Ishikawa (cell line): Measurements from ENCODE around the gene GPR32.

Source experiments
- CEBPB ChIP-seq: IDR thresholded peaks from 2 replicates; pipeline ENCODE4 v1.6.1; 2012
- CREB1 ChIP-seq: IDR thresholded peaks from 2 replicates; pipeline ENCODE4 v1.6.1; 2012; ENCODE audit warnings: low read depth
- EGR1 ChIP-seq: IDR thresholded peaks from 2 replicates; pipeline ENCODE4 v1.6.1; 2012
- EP300 ChIP-seq: IDR thresholded peaks from 2 replicates; pipeline ENCODE4 v1.6.1; 2012; ENCODE audit warnings: borderline replicate concordance
- FOXM1 ChIP-seq: IDR thresholded peaks from 2 replicates; pipeline ENCODE4 v1.6.1; 2012; ENCODE audit warnings: low read depth, borderline replicate concordance
- NFIC ChIP-seq: IDR thresholded peaks from 2 replicates; pipeline ENCODE4 v1.6.1; 2012
- RAD21 ChIP-seq: IDR thresholded peaks from 2 replicates; pipeline ENCODE4 v1.6.1; 2012; ENCODE audit warnings: low read depth
- TAF1 ChIP-seq: IDR thresholded peaks from 2 replicates; pipeline ENCODE4 v1.6.1; 2012; ENCODE audit warnings: low read depth, mild to moderate bottlenecking
- TCF12 ChIP-seq: IDR thresholded peaks from 2 replicates; pipeline ENCODE4 v1.6.1; 2012; ENCODE audit warnings: low read depth
- TEAD4 ChIP-seq: IDR thresholded peaks from 2 replicates; pipeline ENCODE4 v1.6.1; 2012
- YY1 ChIP-seq: IDR thresholded peaks from 2 replicates; pipeline ENCODE4 v1.6.1; 2012; ENCODE audit warnings: low read depth
- ZBTB7A ChIP-seq: IDR thresholded peaks from 2 replicates; pipeline ENCODE4 v1.6.1; 2012; ENCODE audit warnings: low read depth
- TF ChIP-seq, protein P1 (sequence below): IDR thresholded peaks from 2 replicates; pipeline ENCODE4 v1.6.1; 2012; ENCODE audit warnings: low read depth, mild to moderate bottlenecking
- TF ChIP-seq, protein P2 (sequence below): IDR thresholded peaks from 2 replicates; pipeline ENCODE4 v1.6.1; 2012
- TF ChIP-seq, protein P3 (sequence below): IDR thresholded peaks from 2 replicates; pipeline ENCODE4 v1.6.1; 2012

Gene GPR32

DNA sequence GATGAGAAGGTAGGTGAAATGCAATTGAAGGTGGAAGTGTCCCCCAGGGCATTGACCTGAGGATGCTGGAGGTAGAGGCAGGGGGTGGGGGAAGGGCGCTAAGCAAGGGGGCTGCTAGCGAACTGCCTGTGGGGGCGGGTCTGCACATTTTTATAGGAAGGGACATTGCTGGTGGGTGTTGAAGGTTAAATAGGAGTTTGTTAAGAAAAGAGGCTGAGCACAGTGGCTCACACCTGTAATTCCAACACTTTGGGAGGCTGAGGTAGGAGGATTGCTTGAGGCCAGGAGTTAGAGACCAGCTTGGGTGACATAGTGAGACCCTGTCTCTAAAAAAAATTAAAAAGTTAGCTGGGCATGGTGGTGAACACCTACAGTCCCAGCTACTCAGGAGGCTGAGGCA, 14.4 kb downstream of the GPR32 start:
- no peak for TF ChIP-seq ZBTB7A
- no peak for TF ChIP-seq EGR1
- TF ChIP-seq, protein P1, sequence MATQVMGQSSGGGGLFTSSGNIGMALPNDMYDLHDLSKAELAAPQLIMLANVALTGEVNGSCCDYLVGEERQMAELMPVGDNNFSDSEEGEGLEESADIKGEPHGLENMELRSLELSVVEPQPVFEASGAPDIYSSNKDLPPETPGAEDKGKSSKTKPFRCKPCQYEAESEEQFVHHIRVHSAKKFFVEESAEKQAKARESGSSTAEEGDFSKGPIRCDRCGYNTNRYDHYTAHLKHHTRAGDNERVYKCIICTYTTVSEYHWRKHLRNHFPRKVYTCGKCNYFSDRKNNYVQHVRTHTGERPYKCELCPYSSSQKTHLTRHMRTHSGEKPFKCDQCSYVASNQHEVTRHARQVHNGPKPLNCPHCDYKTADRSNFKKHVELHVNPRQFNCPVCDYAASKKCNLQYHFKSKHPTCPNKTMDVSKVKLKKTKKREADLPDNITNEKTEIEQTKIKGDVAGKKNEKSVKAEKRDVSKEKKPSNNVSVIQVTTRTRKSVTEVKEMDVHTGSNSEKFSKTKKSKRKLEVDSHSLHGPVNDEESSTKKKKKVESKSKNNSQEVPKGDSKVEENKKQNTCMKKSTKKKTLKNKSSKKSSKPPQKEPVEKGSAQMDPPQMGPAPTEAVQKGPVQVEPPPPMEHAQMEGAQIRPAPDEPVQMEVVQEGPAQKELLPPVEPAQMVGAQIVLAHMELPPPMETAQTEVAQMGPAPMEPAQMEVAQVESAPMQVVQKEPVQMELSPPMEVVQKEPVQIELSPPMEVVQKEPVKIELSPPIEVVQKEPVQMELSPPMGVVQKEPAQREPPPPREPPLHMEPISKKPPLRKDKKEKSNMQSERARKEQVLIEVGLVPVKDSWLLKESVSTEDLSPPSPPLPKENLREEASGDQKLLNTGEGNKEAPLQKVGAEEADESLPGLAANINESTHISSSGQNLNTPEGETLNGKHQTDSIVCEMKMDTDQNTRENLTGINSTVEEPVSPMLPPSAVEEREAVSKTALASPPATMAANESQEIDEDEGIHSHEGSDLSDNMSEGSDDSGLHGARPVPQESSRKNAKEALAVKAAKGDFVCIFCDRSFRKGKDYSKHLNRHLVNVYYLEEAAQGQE = no peak
- no peak for TF ChIP-seq EP300
- TF ChIP-seq CREB1 = no peak

DNA sequence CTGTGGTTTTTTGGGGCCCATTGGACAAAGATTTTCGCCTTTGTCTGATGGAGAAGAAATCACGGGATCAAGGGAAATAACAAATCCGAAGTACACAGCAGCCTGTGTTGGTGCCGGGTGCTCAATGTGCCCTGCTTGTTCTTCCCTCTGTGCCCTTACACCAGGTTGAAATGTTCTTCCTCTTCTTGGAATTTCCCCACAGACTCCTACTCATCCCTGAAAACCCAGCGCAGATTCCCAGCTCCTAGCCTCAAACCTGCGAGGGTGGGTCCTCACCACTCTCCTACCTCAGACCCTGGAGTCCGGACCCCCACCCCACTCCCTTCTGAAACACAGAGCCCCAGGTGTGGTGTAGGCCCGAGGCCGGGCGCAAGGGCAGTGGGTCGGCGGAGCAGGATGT, 15.1 kb downstream of the GPR32 start:
- TF ChIP-seq CEBPB (no peak), ZBTB7A (no peak), FOXM1 (no peak), NFIC (no peak), TCF12 (no peak), EGR1 (no peak), EP300 (no peak)

- TF ChIP-seq, protein P2, sequence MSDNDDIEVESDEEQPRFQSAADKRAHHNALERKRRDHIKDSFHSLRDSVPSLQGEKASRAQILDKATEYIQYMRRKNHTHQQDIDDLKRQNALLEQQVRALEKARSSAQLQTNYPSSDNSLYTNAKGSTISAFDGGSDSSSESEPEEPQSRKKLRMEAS = no peak
- no peak for TF ChIP-seq TCF12
- no peak for TF ChIP-seq CEBPB
- no peak for TF ChIP-seq TEAD4
- TF ChIP-seq, protein P3, sequence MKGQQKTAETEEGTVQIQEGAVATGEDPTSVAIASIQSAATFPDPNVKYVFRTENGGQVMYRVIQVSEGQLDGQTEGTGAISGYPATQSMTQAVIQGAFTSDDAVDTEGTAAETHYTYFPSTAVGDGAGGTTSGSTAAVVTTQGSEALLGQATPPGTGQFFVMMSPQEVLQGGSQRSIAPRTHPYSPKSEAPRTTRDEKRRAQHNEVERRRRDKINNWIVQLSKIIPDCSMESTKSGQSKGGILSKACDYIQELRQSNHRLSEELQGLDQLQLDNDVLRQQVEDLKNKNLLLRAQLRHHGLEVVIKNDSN = no peak
- TF ChIP-seq YY1 = no peak
- TF ChIP-seq, protein P1 = no peak
- TF ChIP-seq FOXM1 = no peak
- TF ChIP-seq ZBTB7A = no peak
- TF ChIP-seq EP300 = no peak
- TF ChIP-seq EGR1 = no peak
Measured at GRCh38 chr19:50790396-50790795, 20.1 kb downstream of the GPR32 start, which contains the start of gene ACP4. ACP4 (plus strand) TSS chr19:50790415; CDS start chr19:50790415, 0 bp downstream.

- TF ChIP-seq FOXM1 = no peak
Measured at GRCh38 chr19:50790922-50791467, 20.7 kb downstream of the GPR32 start.

DNA sequence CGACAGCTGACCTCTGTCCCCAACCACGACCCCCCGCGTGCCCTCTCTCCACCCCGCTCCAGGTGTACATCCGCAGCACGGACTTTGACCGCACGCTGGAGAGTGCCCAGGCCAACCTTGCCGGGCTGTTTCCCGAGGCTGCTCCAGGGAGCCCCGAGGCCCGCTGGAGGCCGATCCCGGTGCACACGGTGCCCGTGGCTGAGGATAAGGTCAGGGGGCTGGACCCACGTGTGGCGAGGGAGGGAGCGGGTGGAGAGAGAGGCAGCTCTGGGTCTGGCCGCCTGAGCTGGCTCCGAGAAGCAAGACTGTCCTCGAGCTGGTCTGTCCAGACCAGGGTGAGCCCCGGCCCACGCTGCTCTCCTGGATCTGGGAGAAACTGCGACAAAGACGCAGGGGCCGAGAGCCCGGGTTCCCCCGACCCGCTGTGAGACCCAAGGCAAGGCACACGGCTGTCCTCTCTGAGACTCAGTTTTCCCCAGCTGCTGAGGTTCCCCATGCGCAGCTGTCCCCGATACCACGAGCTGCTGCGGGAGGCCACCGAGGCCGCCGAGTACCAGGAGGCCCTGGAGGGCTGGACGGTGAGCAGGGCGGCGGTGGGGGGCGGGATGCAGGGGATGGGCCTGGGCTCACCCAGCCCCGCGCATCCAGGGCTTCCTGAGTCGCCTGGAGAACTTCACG, 21.5 kb downstream of the GPR32 start:
- TF ChIP-seq CREB1 = no peak
- TF ChIP-seq TCF12 = no peak
- TF ChIP-seq TEAD4 = no peak
- no peak for TF ChIP-seq EP300
- TF ChIP-seq RAD21 = no peak
- TF ChIP-seq CEBPB = no peak
- TF ChIP-seq, protein P3 = no peak
- TF ChIP-seq EGR1 = no peak
- no peak for TF ChIP-seq YY1
- TF ChIP-seq, protein P1 = no peak
- TF ChIP-seq, protein P2 = no peak
- TF ChIP-seq ZBTB7A = no peak
- no peak for TF ChIP-seq FOXM1
- no peak for TF ChIP-seq TAF1
- no peak for TF ChIP-seq NFIC
